OCI-LY3 (cell line): Measurements from ENCODE around the gene DPM1.
"Not testable (repeated sequence)": the region's sequence is repeated elsewhere in the genome, so short reads cannot be mapped to it uniquely, and the experiment has no call there.

Source experiments
- CTCF ChIP-seq: fragments of 200-600, 300-600 bp; sonication (generic); IDR thresholded peaks from 2 replicates; pipeline ENCODE4 v1.5.1; 2014; ENCODE audit warnings: antibody characterized with exemption, low read length, low read depth
- EZH2phosphoT487 ChIP-seq: fragments of 200-600 bp; shearing (Covaris generic); IDR thresholded peaks from 2 replicates; pipeline ENCODE4 v1.6.1; 2018; ENCODE audit warnings: antibody characterized with exemption, mixed run types, low read depth

DNA sequence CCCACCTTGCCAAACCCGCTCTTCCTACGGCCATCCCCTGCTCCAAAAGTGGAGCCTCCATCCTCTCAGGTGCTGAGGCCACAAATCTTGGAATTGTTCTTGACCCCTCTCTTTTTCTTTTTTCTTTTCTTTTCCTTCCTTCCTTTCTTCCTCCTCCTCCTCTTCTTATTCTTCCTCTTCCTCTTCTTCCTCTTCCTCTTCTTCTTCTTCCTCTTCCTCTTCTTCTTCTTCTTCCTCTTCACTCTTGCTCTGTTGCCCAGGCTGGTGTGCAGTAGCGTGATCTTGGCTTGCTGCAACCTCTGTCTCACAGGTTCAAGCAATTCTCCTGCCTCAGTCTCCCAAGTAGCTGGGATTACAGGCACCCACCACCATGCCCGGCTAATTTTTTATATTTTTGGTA lies 20.2 kb upstream of the DPM1 start:
- TF ChIP-seq CTCF, EZH2phosphoT487: not testable (repeated sequence)
